Daoy (cell line): ENCODE results near the gene MILR1. TPM values are rescaled to one million over a fixed set of nuclear protein-coding genes. Genes with fewer than 3 reads are reported as not detected.
"Not testable (repeated sequence)": the region's sequence is repeated elsewhere in the genome, so short reads cannot be mapped to it uniquely, and the experiment has no call there.

ENCODE experiments used
- DNase-seq: peaks from one replicate; pipeline ENCODE4 v3.0.0-alpha.2; 2015; ENCODE audit warnings: low read depth
- total RNA-seq: library from RNA; depleted of rRNA; stranded (reverse); fragments of >200 nt; shearing (Covaris generic); gene quantifications from 2 replicates; pipeline ENCODE4 v1.2.3, GENCODE V29; 2014

Gene MILR1
- total RNA-seq, 1 experiment from 2014 or later = 5.1 TPM

- no peak for DNase-seq
Observed at GRCh38 chr17:64428406-64428805, 20.5 kb upstream of the MILR1 start.

GRCh38 chr17:64430036-64430435 is 18.9 kb upstream of the MILR1 start:
- DNase-seq = not testable (repeated sequence)

- DNase-seq = no peak
Observed at GRCh38 chr17:64431534-64431933, 17.4 kb upstream of the MILR1 start.

GRCh38 chr17:64437944-64438525 is 10.9 kb upstream of the MILR1 start:
- no peak for DNase-seq

- not testable (repeated sequence) for DNase-seq
Observed at GRCh38 chr17:64439521-64439920, 9.4 kb upstream of the MILR1 start.

- DNase-seq = no peak
Observed at GRCh38 chr17:64439956-64440355, 9.0 kb upstream of the MILR1 start.

- peak; percentile 71 for DNase-seq
Observed at GRCh38 chr17:64441772-64442540, 7.0 kb upstream of the MILR1 start.

GRCh38 chr17:64442541-64442971 is 6.4 kb upstream of the MILR1 start:
- peak; percentile 43 for DNase-seq

- DNase-seq = no peak
Observed at GRCh38 chr17:64443086-64443760, 5.7 kb upstream of the MILR1 start.

- DNase-seq = no peak
Observed at GRCh38 chr17:64447526-64447925, 1.4 kb upstream of the MILR1 start.

- DNase-seq = no peak
Observed at GRCh38 chr17:64449545-64449944, 630 bp downstream of the MILR1 start.

- DNase-seq = no peak
Observed at GRCh38 chr17:64455993-64456885, 7.3 kb downstream of the MILR1 start.

GRCh38 chr17:64457156-64457555 is 8.2 kb downstream of the MILR1 start:
- peak; percentile 18 for DNase-seq

- DNase-seq = no peak
Observed at GRCh38 chr17:64458756-64459155, 9.8 kb downstream of the MILR1 start.

GRCh38 chr17:64459284-64459747 is 10.4 kb downstream of the MILR1 start:
- DNase-seq = peak; percentile 53

GRCh38 chr17:64459818-64460217 is 10.9 kb downstream of the MILR1 start:
- DNase-seq = not testable (repeated sequence)

GRCh38 chr17:64460955-64461354 is 12.0 kb downstream of the MILR1 start:
- no peak for DNase-seq

GRCh38 chr17:64461788-64462187 is 12.9 kb downstream of the MILR1 start:
- no peak for DNase-seq

- DNase-seq = no peak
Observed at GRCh38 chr17:64466019-64466735, 17.3 kb downstream of the MILR1 start.

- DNase-seq = not testable (repeated sequence)
Observed at GRCh38 chr17:64466834-64467233, 17.9 kb downstream of the MILR1 start.

GRCh38 chr17:64470625-64471024 is 21.7 kb downstream of the MILR1 start:
- no peak for DNase-seq
